Panc1 (cell line): ENCODE measurements around the gene TNRC18.

Experiments used
- TF ChIP-seq, protein P1 (sequence below): fragments of 450-650 bp; IDR thresholded peaks from 2 replicates; pipeline ENCODE4 v1.5.1; 2017; ENCODE audit warnings: mild to moderate bottlenecking
- TF ChIP-seq, protein P2 (sequence below), 2 experiments: IDR thresholded peaks; 2 replicates each; pipeline ENCODE4 v1.6.1; 2011 to 2012; ENCODE audit warnings: low read depth in 2 of 2, control low read depth in 1 of 2, low read length in 1 of 2, mild to moderate bottlenecking in 1 of 2, moderate library complexity in 1 of 2; ENCODE audit not compliant: insufficient read depth in 1 of 2

DNA sequence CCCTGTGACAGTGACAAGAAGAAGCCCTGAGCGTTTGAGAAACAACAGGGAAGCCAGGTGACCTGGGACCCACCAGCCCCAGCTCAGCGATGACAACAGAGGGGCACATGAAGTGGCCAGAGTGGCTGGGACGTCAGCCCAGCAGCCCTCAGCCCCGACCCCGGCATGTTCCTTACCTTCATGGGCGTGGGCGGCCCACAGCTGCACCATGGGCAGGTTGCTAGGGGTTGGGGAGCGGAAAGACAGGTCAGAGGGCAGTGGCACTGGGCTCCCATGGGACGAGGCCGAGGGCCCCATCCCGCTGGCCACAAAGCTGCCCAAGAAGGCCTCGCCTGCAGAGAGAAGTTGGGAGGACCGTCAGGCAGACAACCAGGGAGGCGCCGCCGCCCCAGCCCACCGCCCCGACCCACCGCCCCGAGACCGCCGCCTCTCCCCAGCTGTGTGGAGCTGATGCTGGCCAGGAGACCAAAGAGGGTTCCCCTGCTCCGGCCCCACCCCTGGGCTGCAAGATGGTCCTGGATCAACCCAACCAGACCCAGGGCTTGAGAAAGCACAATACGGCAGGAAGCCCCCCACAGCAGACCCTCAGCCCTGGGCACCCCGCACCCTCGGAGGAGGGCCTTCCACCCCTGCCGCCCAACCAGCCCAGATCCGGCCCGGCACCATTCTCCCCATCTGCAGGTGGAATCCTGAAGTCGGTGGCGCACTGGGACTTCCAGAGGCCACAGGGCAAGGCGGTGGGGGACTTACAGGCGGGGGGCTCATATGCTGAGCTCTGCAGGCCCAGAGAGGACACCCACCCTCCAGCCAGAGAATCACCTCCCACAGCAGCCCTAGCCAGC, 29.1 kb downstream of the TNRC18 start:
- TF ChIP-seq, protein P1, sequence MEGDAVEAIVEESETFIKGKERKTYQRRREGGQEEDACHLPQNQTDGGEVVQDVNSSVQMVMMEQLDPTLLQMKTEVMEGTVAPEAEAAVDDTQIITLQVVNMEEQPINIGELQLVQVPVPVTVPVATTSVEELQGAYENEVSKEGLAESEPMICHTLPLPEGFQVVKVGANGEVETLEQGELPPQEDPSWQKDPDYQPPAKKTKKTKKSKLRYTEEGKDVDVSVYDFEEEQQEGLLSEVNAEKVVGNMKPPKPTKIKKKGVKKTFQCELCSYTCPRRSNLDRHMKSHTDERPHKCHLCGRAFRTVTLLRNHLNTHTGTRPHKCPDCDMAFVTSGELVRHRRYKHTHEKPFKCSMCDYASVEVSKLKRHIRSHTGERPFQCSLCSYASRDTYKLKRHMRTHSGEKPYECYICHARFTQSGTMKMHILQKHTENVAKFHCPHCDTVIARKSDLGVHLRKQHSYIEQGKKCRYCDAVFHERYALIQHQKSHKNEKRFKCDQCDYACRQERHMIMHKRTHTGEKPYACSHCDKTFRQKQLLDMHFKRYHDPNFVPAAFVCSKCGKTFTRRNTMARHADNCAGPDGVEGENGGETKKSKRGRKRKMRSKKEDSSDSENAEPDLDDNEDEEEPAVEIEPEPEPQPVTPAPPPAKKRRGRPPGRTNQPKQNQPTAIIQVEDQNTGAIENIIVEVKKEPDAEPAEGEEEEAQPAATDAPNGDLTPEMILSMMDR, result no peak
- TF ChIP-seq, protein P2, sequence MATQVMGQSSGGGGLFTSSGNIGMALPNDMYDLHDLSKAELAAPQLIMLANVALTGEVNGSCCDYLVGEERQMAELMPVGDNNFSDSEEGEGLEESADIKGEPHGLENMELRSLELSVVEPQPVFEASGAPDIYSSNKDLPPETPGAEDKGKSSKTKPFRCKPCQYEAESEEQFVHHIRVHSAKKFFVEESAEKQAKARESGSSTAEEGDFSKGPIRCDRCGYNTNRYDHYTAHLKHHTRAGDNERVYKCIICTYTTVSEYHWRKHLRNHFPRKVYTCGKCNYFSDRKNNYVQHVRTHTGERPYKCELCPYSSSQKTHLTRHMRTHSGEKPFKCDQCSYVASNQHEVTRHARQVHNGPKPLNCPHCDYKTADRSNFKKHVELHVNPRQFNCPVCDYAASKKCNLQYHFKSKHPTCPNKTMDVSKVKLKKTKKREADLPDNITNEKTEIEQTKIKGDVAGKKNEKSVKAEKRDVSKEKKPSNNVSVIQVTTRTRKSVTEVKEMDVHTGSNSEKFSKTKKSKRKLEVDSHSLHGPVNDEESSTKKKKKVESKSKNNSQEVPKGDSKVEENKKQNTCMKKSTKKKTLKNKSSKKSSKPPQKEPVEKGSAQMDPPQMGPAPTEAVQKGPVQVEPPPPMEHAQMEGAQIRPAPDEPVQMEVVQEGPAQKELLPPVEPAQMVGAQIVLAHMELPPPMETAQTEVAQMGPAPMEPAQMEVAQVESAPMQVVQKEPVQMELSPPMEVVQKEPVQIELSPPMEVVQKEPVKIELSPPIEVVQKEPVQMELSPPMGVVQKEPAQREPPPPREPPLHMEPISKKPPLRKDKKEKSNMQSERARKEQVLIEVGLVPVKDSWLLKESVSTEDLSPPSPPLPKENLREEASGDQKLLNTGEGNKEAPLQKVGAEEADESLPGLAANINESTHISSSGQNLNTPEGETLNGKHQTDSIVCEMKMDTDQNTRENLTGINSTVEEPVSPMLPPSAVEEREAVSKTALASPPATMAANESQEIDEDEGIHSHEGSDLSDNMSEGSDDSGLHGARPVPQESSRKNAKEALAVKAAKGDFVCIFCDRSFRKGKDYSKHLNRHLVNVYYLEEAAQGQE (IDR thresholded peaks at IDR 0.05; ENCODE audit: insufficient read depth in 1 of 2, low read depth in 2 of 2, low read length in 1 of 2), result no peak
